Mucosa of rectum (tissue), 2 donors: ENCODE measurements around the gene LARGE2.
A peak's percentile ranks its signal among the peaks of the same experiment; 100 is the strongest.
"Not testable (repeated sequence)": the region's sequence is repeated elsewhere in the genome, so short reads cannot be mapped to it uniquely, and the experiment has no call there.

Experiments
- H3K27ac ChIP-seq, 2 donors: one replicate each; pipeline ENCODE4 v1.7.0; 2013; ENCODE audit warnings: inconsistent platforms in 2 of 2, low read depth in 2 of 2, low read length in 2 of 2
- H3K27me3 ChIP-seq, 2 donors: one replicate each; pipeline ENCODE4 v1.7.0; 2013; ENCODE audit warnings: low read length in 2 of 2; ENCODE audit not compliant: control insufficient read depth in 2 of 2, insufficient read depth in 2 of 2
- H3K36me3 ChIP-seq, 2 donors: one replicate each; pipeline ENCODE4 v1.7.0; 2013; ENCODE audit warnings: low read length in 2 of 2; ENCODE audit not compliant: control insufficient read depth in 2 of 2, insufficient read depth in 2 of 2
- H3K4me1 ChIP-seq, 2 donors: one replicate each; pipeline ENCODE4 v1.7.0; 2013; ENCODE audit warnings: low read length in 2 of 2, mild to moderate bottlenecking in 1 of 2; ENCODE audit not compliant: control insufficient read depth in 2 of 2, insufficient read depth in 2 of 2
- H3K4me3 ChIP-seq, 2 donors: one replicate each; pipeline ENCODE4 v1.7.0; 2013; ENCODE audit warnings: low read length in 2 of 2
- H3K9ac ChIP-seq, 2 donors: one replicate each; pipeline ENCODE4 v1.7.0; 2013; ENCODE audit warnings: low read length in 2 of 2, low read depth in 1 of 2, mild to moderate bottlenecking in 1 of 2
- H3K9me3 ChIP-seq, 2 donors: one replicate each; pipeline ENCODE4 v1.7.0; 2013; ENCODE audit warnings: low read length in 2 of 2; ENCODE audit not compliant: control insufficient read depth in 2 of 2
- donor health status: healthy.
- donor health status: Normal muscosa, but diverticular disease.

The LARGE2 gene

DNA sequence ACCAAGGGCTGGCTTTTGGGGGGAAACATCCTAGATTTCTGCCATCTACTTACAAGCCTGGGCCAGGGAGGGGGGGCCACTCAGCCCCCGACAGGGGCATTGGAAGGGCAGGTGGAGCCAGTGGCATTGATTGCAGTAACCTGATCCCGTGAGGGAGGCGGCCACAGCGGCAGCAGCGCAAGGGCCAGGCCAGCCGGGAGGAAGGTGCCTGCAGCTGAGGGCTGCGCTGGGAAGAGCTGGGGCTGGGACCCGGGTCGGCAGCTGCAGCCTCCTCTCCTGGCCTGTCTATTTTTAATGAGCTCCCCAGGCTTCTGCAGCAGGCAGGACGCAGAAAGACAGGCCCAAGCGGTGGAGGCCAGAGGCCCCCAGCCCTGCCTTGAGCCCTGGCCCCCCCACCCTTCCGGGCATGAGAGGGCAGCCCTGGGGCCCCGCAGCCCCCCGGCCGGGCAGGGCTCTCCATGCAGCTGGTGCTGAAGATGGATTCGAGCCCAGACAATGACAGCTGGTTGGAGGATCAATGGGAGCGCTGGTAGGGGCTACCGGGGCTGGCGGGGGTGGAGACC, 26.0 kb upstream of the LARGE2 start:
- Histone ChIP-seq H3K36me3 (no peaks in the 10 kb centered on the region), H3K9ac (no peak overlapping the region), H3K27ac (no peak overlapping the region), H3K9me3 (no peaks in the 10 kb centered on the region), H3K27me3 (peaks cover 7 to 26% of the 10 kb centered on the region in 2 donors), H3K4me3 (no peak overlapping the region), H3K4me1 (peaks cover 4 to 10% of the 10 kb centered on the region in 2 donors)

DNA sequence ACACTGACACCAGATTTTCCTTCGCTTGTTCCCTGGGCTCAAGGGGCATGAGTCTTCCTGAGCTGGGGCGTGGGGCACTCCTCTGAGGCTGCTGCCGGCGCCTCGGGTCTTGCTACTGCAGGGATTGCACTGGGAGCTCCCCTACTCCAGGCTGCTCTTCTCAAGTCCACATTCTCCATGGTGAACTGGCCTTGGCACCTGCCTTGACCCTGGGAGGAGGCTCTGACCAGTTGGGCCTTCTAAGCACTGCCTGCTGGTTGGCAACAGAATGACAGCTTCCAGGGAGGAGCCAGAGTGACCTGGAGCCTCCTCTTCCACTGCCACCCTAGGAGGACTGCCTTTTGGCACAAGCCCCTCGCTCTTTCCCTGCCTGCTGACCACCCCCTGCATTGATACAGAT, 24.9 kb upstream of the LARGE2 start:
- Histone ChIP-seq H3K4me1 (peaks cover 4 to 10% of the 10 kb centered on the region in 2 donors), H3K27ac (no peak overlapping the region), H3K9me3 (no peaks in the 10 kb centered on the region), H3K9ac (no peak overlapping the region), H3K4me3 (no peak overlapping the region), H3K36me3 (no peaks in the 10 kb centered on the region), H3K27me3 (peaks cover 7 to 27% of the 10 kb centered on the region in 2 donors)

DNA sequence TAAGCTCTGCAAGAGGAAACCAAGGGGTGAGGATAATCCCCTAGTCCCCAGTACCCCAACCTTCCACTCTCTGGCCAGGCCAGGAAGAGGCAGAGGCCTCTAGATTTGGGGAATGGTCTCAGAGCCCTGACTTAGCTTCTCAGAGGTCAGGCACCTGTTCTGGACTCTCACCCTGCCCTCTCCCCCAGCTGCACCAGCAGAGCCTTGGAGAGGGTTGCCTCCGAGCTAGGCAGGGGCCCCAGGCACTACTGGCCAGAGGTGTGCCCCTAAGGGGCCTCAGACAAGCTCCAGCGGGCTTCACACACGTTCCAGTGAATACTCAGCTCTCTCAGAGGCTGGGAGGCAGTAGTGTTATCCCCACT, 23.4 kb upstream of the LARGE2 start:
- Histone ChIP-seq H3K9ac (no peak overlapping the region), H3K27me3 (peaks cover 7 to 27% of the 10 kb centered on the region in 2 donors), H3K9me3 (no peaks in the 10 kb centered on the region), H3K27ac (no peak overlapping the region), H3K4me3 (no peak overlapping the region), H3K36me3 (no peaks in the 10 kb centered on the region), H3K4me1 (peaks cover 4 to 10% of the 10 kb centered on the region in 2 donors)

DNA sequence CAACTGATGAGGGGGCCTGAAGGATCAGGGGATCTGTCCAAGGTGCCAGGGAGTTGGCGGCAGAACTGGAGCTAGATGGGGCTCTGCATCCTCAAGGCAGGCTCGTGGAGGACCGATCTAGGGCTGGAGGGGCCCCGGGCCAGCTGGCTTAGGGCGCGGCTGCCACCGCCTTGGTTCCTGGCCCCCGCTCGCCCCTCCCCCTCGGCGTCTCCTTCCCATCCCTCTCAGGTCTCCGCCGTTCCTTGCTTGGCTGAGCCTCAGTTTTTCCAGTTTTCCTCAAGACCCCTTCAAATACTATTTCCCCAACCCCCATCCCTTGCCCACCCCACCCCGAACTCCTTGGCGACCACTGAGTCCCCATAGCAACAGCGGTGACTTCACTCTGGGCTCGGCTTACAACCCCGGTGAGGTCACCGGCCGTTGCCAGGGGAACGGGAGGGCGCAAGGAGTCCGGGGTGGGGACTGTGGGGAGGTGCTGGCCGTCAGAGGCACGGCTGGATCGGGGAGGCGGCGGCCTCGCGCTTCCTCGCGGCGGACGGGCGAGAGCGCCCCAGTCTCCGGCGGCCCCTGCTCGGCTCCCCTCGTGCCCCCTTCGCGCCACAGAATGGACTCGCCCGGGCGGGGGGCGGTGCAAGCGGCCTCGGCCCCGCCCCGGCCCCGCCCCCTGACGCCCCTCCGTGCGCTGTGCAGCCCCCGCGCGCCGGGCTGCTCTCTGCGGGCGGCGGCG, 22.8 kb upstream of the LARGE2 start:
- H3K36me3 ChIP-seq = no peaks in the 10 kb centered on the region
- H3K9ac ChIP-seq = peak overlapping the region in 1 of 2 donors; percentile 33
- H3K27ac ChIP-seq = peak overlapping the region in 1 of 2 donors; percentile 32
- H3K4me1 ChIP-seq = peaks cover 4 to 10% of the 10 kb centered on the region in 2 donors
- H3K27me3 ChIP-seq = peaks cover 7 to 27% of the 10 kb centered on the region in 2 donors
- no peaks in the 10 kb centered on the region for H3K9me3 ChIP-seq
- peak overlapping the region; percentile 42 to 55 for H3K4me3 ChIP-seq

GRCh38 chr11:45900175-45900800, 22.2 kb upstream of the LARGE2 start:
- Histone ChIP-seq H3K27me3 (peaks cover 7 to 27% of the 10 kb centered on the region in 2 donors), H3K4me3 (peak overlapping the region; percentile 20 to 30)
- not testable (repeated sequence) for H3K9ac ChIP-seq, H3K4me1 ChIP-seq, H3K36me3 ChIP-seq, H3K9me3 ChIP-seq, H3K27ac ChIP-seq

DNA sequence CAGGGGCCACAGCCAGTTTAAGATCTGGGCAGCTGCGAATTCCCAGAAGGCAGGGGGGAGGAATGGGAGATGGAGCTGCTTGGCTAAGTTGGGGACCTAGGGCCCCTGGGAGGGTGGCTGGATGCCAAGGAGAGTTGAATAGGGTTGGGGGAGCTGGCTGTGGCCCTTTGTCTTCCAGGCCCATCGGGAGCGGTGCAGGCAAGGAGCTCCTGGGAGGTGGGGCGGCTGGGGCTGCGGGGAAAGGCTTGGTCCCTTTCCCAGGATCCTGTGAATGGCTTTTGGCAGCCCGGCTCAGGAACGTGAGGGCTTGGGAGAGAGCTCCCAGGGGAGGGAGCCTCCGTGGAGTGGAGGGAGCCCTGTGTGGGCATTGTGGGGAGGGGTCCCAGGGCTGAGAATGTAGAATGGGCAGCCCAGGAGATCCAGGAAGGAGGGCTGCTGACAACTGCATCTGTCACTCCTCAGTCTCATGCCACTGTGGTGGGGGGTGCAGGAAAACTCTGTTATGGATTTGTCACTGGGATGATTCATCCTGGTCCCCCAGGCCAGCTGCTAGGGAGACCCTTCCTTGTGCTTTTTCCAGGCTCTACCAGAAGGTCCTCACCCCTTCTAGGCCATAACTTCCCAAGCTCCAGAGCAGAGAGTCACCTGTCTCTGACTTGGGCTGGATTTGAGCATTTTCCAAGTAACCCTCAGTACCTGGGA, 21.4 kb upstream of the LARGE2 start:
- H3K4me1 ChIP-seq = peaks cover 5 to 12% of the 10 kb centered on the region in 2 donors

GRCh38 chr11:45901626-45902025, 20.8 kb upstream of the LARGE2 start:
- Histone ChIP-seq H3K9ac (no peak overlapping the region), H3K27me3 (peaks cover 7 to 27% of the 10 kb centered on the region in 2 donors), H3K4me1 (peaks cover 6 to 18% of the 10 kb centered on the region in 2 donors), H3K9me3 (no peaks in the 10 kb centered on the region), H3K4me3 (no peak overlapping the region), H3K27ac (no peak overlapping the region), H3K36me3 (no peaks in the 10 kb centered on the region)

More for the DNA sequence above, 21.4 kb upstream of the LARGE2 start:
- Histone ChIP-seq H3K9me3 (no peaks in the 10 kb centered on the region), H3K9ac (no peak overlapping the region), H3K27me3 (peaks cover 7 to 27% of the 10 kb centered on the region in 2 donors), H3K4me3 (peak overlapping the region; percentile 20 to 30), H3K36me3 (no peaks in the 10 kb centered on the region), H3K27ac (no peak overlapping the region)

DNA sequence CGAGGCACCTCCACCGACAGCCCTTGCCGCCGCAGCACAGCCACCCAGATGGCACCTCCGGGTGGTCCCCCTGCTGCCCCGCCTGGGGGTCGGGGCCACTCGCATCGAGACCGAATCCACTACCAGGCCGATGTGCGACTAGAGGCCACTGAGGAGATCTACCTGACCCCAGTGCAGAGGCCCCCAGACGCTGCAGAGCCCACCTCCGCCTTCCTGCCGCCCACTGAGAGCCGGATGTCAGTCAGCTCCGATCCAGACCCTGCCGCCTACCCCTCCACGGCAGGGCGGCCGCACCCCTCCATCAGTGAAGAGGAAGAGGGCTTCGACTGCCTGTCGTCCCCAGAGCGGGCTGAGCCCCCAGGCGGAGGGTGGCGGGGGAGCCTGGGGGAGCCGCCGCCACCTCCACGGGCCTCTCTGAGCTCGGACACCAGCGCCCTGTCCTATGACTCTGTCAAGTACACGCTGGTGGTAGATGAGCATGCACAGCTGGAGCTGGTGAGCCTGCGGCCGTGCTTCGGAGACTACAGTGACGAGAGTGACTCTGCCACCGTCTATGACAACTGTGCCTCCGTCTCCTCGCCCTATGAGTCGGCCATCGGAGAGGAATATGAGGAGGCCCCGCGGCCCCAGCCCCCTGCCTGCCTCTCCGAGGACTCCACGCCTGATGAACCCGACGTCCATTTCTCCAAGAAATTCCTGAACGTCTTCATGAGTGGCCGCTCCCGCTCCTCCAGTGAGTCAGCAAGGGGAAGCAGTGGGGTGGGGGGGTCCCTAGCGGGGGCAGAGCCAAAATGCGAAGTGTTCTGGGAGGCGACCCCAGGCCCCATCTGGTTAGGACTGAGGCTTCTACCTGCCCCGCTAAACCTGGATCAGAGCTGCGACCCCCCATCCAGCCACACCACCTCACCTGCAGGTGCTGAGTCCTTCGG, 19.7 kb upstream of the LARGE2 start:
- H3K4me1 ChIP-seq = peaks cover 6 to 23% of the 10 kb centered on the region in 2 donors
- no peaks in the 10 kb centered on the region for H3K9me3 ChIP-seq
- no peaks in the 10 kb centered on the region for H3K36me3 ChIP-seq
- no peak overlapping the region for H3K9ac ChIP-seq
- H3K4me3 ChIP-seq = no peak overlapping the region
- H3K27me3 ChIP-seq = peaks cover 7 to 24% of the 10 kb centered on the region in 2 donors
- no peak overlapping the region for H3K27ac ChIP-seq

- Histone ChIP-seq H3K9ac (no peak overlapping the region), H3K4me3 (no peak overlapping the region), H3K9me3 (no peaks in the 10 kb centered on the region), H3K36me3 (peaks cover 0 to 3% of the 10 kb centered on the region in 2 donors), H3K27me3 (peaks cover 4 to 12% of the 10 kb centered on the region in 2 donors), H3K27ac (peak overlapping the region in 1 of 2 donors; percentile 34), H3K4me1 (peaks cover 2 to 17% of the 10 kb centered on the region in 2 donors)
These were observed 18.0 kb upstream of the LARGE2 start for GRCh38 chr11:45904309-45904915.
